ENCODE measurements around the gene LMX1A. TPM values are rescaled to one million over a fixed set of nuclear protein-coding genes. Genes with fewer than 3 reads are reported as not detected.

Gene LMX1A
- total RNA-seq, 2 experiments from 2014 or later, result not detected

- Mint-ChIP-seq H3K9me3 (peaks cover 2% of the 10 kb centered on the region), H3K27me3 (peaks cover 6% of the 10 kb centered on the region), H3K36me3 (ENCODE audit: low read depth) (no peaks in the 10 kb centered on the region), H3K4me3 (no peak overlapping the region), H3K27ac (no peak overlapping the region), H3K4me1 (ENCODE audit: low read depth) (no peaks in the 10 kb centered on the region)
- TF ChIP-seq CTCF (IDR thresholded peaks at IDR 0.05), result no peak
- DNase-seq, result no peak
- CTCF ChIA-PET, result no interaction called here
- POLR2A ChIA-PET, result no interaction called here
- intact Hi-C loops (cut with micrococcal nuclease), result no loop called here
- no peak for ATAC-seq
Measured at GRCh38 chr1:165287781-165288180, 68.7 kb downstream of the LMX1A start.

GRCh38 chr1:165287329-165287728 lies 69.2 kb downstream of the LMX1A start:
- Mint-ChIP-seq H3K27ac (no peak overlapping the region), H3K4me3 (no peak overlapping the region), H3K27me3 (peaks cover 9% of the 10 kb centered on the region), H3K36me3 (ENCODE audit: low read depth) (no peaks in the 10 kb centered on the region), H3K4me1 (ENCODE audit: low read depth) (no peaks in the 10 kb centered on the region), H3K9me3 (peaks cover 2% of the 10 kb centered on the region)
- intact Hi-C loops (cut with micrococcal nuclease), result no loop called here
- ATAC-seq (no peak), DNase-seq (no peak)
- no peak for TF ChIP-seq CTCF (IDR thresholded peaks at IDR 0.05)
- ChIA-PET CTCF (interaction anchor here (0.7 kb wide), 1 partner anchor 80 kb away, joined by 3 read pairs; no protein-coding TSS in a partner anchor), POLR2A (no interaction called here)

- Mint-ChIP-seq H3K36me3 (ENCODE audit: low read depth) (no peaks in the 10 kb centered on the region), H3K4me1 (ENCODE audit: low read depth) (no peaks in the 10 kb centered on the region), H3K9me3 (no peaks in the 10 kb centered on the region), H3K27me3 (peaks cover 11% of the 10 kb centered on the region), H3K27ac (no peak overlapping the region), H3K4me3 (no peak overlapping the region)
- ATAC-seq (no peak), DNase-seq (no peak)
- POLR2A ChIA-PET, result no interaction called here
- CTCF ChIA-PET, result interaction anchor here (2.3 kb wide), 1 partner anchor 27 kb away, joined by 6 read pairs; no protein-coding TSS in a partner anchor
- intact Hi-C loops (cut with micrococcal nuclease), result no loop called here
- TF ChIP-seq CTCF (IDR thresholded peaks at IDR 0.05), result no peak
Measured at GRCh38 chr1:165284454-165284853, 72.1 kb downstream of the LMX1A start.

- H3K27me3 Mint-ChIP-seq, result peaks cover 8% of the 10 kb centered on the region
- CTCF ChIA-PET, result no interaction called here
- no peaks in the 10 kb centered on the region for H3K9me3 Mint-ChIP-seq
- H3K4me1 Mint-ChIP-seq (ENCODE audit: low read depth), result no peaks in the 10 kb centered on the region
- H3K4me3 Mint-ChIP-seq, result no peak overlapping the region
- DNase-seq, result no peak
- TF ChIP-seq CTCF (IDR thresholded peaks at IDR 0.05), result no peak
- ATAC-seq, result no peak
- intact Hi-C loops (cut with micrococcal nuclease), result no loop called here
- H3K36me3 Mint-ChIP-seq (ENCODE audit: low read depth), result no peaks in the 10 kb centered on the region
- POLR2A ChIA-PET, result no interaction called here
- no peak overlapping the region for H3K27ac Mint-ChIP-seq
Measured at GRCh38 chr1:165281207-165281901, 75.2 kb downstream of the LMX1A start.

GRCh38 chr1:165279882-165280281 lies 76.6 kb downstream of the LMX1A start:
- no peak overlapping the region for H3K27ac Mint-ChIP-seq
- no peak for TF ChIP-seq CTCF (IDR thresholded peaks at IDR 0.05)
- POLR2A ChIA-PET, result no interaction called here
- DNase-seq (no peak), ATAC-seq (no peak)
- CTCF ChIA-PET, result no interaction called here
- H3K4me3 Mint-ChIP-seq, result no peak overlapping the region
- intact Hi-C loops (cut with micrococcal nuclease), result no loop called here
- H3K27me3 Mint-ChIP-seq, result peaks cover 6% of the 10 kb centered on the region
- no peaks in the 10 kb centered on the region for H3K4me1 Mint-ChIP-seq (ENCODE audit: low read depth)
- no peaks in the 10 kb centered on the region for H3K9me3 Mint-ChIP-seq
- H3K36me3 Mint-ChIP-seq (ENCODE audit: low read depth), result no peaks in the 10 kb centered on the region

All from activated CD8-positive, alpha-beta T cell treated with anti-CD3 and anti-CD28 coated beads for 36 hours (primary cell).